GM19239 (cell line): ENCODE measurements around the gene ZMYND15.

Experiments
- DNase-seq: peaks from one replicate; pipeline ENCODE4 v3.0.0; 2011; ENCODE audit warnings: low spot score; ENCODE audit not compliant: insufficient read length
- FAIRE-seq: peaks from 2 replicates; lab custom pipeline; 2011; peaks lifted over from hg19 to GRCh38; lab: Jason Lieb, UNC

Gene ZMYND15

DNA sequence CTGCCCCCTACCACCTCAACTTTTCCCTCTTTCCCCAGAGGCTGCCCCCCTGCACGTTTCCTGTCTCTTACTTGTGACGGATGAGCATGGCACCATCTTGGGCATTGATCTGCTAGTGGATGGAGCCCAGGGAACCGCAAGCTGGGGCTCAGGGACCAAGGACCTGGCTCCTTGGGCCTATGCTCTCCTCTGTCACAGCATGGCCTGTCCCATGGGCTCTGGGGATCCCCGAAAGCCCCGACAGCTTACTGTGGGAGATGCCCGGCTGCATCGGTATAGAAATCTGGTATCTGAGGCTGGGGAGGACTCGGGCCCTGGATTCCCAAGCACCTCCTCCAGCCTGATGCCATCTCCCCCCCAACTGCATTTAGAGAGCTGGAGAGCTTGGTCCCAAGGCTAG lies 1.9 kb downstream of the ZMYND15 start:
- DNase-seq (no peak), FAIRE-seq (no peak)

GRCh38 chr17:4742133-4742532 lies 2.5 kb downstream of the ZMYND15 start:
- no peak for DNase-seq
- no peak for FAIRE-seq

- FAIRE-seq: no peak
- DNase-seq: no peak
Measured at GRCh38 chr17:4742629-4743028, 3.0 kb downstream of the ZMYND15 start.

DNA sequence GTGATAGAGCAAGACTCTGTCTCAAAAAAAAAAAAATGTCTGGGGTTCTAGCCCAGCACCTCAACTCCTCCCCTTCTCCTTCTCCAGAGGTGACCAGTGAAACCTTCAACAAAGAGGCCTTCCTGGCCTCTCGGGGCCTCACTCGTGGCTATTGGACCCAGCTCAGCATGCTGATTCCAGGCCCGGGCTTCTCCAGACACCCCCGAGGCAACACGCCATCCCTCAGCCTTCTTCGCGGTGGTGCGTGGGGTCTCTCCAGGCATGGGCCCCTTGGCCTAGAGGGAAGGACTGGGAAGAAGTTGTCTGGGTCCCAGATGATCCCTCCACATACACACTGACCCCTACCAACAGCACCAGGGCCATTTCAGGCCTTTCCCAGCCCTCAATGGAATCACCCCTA lies 3.6 kb downstream of the ZMYND15 start:
- no peak for FAIRE-seq
- no peak for DNase-seq

DNA sequence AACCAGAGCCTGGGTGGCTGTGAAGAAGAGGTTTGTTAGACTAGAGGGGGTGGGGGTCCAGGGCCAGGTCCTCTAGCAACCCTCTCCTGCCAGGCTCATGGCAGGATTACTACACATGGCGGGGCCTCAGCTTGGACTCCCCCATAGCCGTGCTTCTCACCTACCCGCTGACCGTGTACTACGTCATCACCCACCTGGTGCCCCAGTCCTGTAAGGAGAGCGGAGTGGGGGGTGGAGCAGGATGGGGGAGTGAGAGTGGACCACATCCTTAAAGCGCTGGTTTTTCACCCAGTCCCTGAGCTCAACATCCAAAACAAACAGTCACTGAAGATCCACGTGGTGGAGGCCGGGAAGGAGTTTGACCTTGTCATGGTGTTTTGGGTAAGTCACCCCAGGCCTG lies 4.3 kb downstream of the ZMYND15 start:
- no peak for FAIRE-seq
- no peak for DNase-seq

- no peak for FAIRE-seq
- DNase-seq: no peak
Measured at GRCh38 chr17:4744999-4745969, 5.7 kb downstream of the ZMYND15 start.

DNA sequence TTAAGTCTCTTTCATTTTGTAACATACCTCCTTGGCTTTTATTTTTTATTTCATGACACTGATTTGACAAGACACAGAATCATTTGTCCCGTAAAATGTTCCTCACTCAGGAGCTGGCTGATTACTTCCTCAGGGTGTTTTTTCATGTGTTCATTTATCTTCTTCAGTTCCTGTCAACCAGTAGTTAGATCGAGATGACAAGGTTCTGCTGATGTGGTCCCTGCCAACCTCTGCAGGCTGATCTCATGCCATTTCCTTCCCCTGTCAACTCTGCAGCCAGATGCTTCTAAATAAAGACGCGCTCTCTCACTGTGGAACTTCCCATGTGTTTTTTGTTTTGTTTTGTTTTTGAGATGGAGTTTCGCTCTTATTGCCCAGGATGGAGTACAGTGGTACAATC lies 8.2 kb downstream of the ZMYND15 start:
- FAIRE-seq (no peak), DNase-seq (no peak)

DNA sequence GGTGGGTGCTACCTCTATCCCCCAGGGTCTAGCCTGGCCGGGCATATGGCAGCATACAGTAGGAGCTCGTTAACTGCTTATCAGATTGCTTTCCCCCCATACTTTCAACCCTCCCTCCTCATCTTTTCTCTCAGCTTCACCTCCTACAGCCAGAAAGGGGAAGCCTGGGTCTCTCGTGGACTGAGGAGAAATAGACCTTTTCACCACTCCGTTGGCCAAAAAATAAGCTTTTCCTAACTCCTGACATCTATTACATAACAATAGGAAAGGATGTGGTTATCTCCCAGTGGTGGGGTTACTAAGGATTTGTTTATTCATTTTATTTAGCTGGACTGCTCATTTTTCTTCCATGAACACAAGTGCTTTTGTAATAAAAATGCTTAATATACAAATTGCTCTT lies 9.1 kb downstream of the ZMYND15 start:
- DNase-seq: no peak
- no peak for FAIRE-seq

GRCh38 chr17:4750606-4751005 lies 11.0 kb downstream of the ZMYND15 start:
- DNase-seq (no peak), FAIRE-seq (no peak)

- DNase-seq: no peak
- no peak for FAIRE-seq
Measured at GRCh38 chr17:4751932-4752331, 12.3 kb downstream of the ZMYND15 start.

DNA sequence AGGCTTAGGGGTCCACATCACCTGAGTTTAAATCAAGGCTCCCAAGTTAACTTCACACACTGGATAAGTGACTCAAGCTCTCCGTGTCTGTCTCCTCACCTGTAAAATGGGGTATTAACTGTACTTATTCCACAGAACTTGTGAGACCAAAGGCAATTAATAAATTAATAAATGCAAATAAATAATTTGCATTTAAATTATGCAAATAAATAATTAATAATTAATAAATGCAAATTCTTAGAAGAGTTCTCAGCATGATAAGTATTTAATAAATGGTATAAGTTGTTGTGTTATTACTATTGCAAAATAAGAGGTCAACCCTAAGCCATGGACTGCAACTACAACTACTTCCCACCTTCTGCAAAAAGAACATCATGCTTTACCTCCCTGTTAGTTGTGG lies 13.8 kb downstream of the ZMYND15 start:
- DNase-seq: no peak
- no peak for FAIRE-seq

DNA sequence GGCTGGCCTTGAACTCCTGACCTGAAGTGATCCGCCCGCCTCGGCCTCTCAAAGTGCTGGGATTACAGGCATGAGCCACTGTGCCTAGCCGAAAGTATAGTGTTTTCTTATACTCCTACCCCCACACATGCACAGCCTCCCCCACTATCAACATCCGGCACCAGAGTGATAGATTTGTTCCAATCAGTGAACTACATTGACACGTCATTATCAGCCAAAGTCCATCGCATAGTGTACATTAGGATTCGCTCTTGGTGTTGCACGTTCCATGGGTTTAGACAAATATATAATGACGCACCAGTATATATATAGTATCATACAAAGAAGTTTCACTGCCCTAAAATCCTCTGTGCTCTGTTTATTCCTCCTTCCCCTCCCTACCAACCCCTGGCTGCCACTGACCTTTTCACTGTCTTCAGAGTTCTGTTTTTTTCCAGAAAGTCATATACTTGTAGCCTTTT lies 20.2 kb downstream of the ZMYND15 start:
- no peak for FAIRE-seq
- DNase-seq: no peak

DNA sequence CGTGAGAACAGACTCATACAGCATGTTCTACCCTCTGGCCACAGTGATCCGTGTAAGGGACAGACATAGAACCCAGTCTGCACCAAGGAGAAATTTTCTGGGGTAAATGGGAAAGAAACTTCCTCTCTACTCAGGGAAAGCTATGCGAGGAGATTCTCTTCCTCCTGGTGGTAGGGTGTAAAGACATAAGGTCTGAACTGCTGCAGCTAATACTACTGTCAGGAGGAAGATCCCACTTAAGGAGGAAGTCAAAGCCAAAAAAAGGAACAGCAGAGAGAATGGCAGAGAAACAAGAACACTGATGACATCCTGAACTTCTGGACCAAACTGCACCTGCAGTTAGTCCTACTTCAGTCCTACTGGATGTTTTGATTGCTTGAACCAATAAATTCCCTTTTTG lies 25.0 kb downstream of the ZMYND15 start:
- FAIRE-seq (no peak), DNase-seq (no peak)

GRCh38 chr17:4766201-4766600 lies 26.6 kb downstream of the ZMYND15 start:
- no peak for DNase-seq
- FAIRE-seq: no peak

- DNase-seq (no peak), FAIRE-seq (no peak)
Measured at GRCh38 chr17:4766723-4767122, 27.1 kb downstream of the ZMYND15 start.

DNA sequence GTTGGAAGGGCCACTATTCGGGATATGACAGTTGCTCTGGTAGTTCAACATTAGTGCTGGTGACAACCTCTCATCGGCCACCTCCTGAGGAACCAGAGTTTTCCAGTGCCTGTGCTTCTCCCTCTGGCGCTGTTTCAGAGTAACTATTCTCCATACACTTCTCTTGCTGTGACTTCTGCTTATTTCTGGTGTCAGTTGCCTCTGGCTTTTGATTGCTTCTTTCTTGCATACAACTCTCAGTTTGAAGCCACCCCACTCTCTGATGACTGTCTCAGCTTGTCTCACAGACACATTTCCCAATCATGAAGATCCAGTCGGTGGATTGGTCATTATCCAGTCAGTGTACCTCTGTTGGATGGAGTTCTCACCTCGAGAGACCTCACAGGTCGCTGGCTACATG lies 28.7 kb downstream of the ZMYND15 start:
- no peak for DNase-seq

GRCh38 chr17:4769628-4770027 lies 30.0 kb downstream of the ZMYND15 start:
- DNase-seq (no peak), FAIRE-seq (no peak)

More for the DNA sequence above, 28.7 kb downstream of the ZMYND15 start:
- no peak for FAIRE-seq

DNA sequence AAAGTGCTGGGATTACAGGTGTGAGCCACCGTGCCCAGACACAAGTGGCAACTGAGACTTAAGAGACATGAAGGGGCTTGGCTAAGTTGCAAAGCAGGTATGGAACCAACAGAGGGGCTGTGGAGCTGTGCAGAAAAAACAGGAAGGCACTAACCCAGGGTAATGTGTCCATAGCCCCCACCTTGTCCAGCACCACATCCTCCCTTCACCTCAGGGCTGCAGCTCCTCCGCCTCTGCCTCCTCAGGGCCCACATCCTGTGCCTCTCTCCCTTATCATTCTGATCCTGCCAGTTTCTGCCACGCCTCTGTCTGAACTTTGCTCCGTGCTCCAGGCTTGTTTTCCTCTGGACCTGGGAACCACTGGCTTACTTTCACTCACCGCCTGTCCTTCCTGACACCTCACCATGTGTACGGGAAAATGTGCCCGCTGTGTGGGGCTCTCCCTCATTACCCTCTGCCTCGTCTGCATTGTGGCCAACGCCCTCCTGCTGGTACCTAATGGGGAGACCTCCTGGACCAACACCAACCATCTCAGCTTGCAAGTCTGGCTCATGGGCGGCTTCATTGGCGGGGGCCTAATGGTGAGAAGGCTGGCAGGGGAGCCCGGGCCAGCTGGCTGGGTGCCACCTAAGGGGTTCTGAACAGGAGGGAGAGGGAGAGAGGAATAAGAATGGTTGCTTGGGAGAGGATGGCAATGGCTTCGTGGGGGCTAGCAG lies 32.0 kb downstream of the ZMYND15 start, which contains the start of gene TM4SF5:
Gene TM4SF5, plus strand, starts transcription at position 368 of the 716 bp plus-strand sequence. Its CDS starts 37 bp downstream, at position 405.
- DNase-seq (no peak), FAIRE-seq (no peak)

DNA sequence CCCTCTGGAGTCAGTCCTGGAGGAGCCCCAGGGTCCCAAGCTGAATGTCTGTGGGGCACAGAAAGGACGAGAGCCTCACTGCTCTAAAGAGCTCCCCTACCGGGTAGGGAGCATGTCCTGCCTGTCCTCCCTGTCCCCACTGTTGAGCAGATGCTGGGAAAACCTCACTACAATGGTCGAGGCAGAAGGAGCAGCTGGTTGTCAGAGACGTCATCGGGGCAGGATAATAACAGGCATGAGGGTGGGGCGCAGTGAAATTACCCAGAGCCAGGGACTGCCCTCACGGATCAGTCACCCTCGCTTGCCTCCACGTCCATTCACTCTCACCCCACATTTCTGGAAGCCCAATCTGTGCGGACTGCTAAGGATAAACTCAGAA lies 32.6 kb downstream of the ZMYND15 start:
- DNase-seq (no peak), FAIRE-seq (no peak)

DNA sequence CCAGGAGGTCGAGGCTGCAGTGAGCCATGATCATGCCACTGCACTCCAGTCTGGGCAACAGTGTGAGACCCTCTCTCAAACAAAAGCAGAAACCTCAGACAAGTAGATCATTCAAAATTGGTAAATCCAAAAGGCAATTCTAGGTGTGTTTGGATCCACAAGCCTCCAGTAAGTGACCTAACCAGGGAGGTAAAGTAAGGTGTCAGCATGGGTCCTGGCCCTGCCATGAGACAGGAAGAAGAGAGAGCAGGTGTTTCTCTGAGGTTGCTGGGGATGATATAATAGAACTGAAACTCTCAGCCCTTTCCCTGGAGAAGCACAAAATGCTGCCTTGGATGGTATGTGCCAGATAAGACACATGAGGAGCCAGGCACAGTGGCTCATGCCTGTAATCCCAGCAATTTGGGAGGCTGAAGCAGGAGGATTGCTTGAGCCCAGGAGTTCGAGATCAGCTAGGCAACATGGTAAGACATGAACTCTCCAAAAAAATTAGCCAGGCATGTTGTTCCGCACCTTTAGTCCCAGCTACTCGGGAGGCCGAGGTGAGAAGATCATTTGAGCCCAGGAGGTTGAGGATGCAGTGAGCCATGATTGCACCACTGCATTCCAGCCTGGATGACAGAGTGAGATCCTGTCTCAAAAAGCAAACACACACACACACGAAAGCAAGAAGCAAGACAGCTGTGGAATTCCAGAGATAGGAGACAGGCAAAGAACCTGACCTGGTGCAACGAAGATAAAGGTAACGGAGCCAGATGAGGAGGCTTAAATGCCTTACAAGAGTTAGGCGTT lies 38.5 kb downstream of the ZMYND15 start:
- no peak for FAIRE-seq
- DNase-seq: no peak
